NT2/D1 (cell line): ENCODE data around the gene ZMPSTE24.
"Not testable (repeated sequence)": the region's sequence is repeated elsewhere in the genome, so short reads cannot be mapped to it uniquely, and the experiment has no call there.

Experiments used
- SUZ12 ChIP-seq: IDR thresholded peaks from 2 replicates; pipeline ENCODE4 v1.6.1; 2011; ENCODE audit not compliant: insufficient read length, insufficient read depth; ENCODE audit errors: extremely low read depth
- YY1 ChIP-seq: IDR thresholded peaks from 2 replicates; pipeline ENCODE4 v1.6.1; 2011; ENCODE audit not compliant: insufficient read length, insufficient read depth
- ZNF274 ChIP-seq: IDR thresholded peaks from 2 replicates; pipeline ENCODE4 v1.6.1; 2011; ENCODE audit warnings: mild to moderate bottlenecking, low read depth, low read length

DNA sequence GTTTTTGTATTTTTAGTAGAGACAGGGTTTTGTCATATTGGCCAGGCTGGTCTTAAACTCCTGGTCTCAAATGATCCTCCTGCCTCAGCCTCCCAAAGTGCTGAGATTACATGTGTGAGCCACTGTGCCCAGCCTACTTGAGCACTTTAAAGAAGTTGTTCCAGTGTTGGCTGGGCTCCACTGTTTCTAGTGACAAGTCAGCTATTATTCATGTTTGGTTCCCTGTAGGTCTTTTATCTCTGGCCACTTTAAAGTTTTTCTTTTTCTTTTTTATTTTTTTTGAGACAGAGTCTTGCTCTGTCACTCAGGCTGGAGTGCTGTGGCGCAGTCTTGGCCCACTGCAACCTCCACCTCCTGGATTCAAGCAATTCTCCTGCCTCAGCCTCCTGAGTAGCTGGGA lies 73.4 kb downstream of the ZMPSTE24 start:
- not testable (repeated sequence) for TF ChIP-seq ZNF274, YY1, SUZ12
